UCSD-AML1 (cell line): ENCODE data around the gene PSME3.
"Not testable (repeated sequence)": the region's sequence is repeated elsewhere in the genome, so short reads cannot be mapped to it uniquely, and the experiment has no call there.

Experiments used
- DNase-seq: peaks from one replicate; lab custom pipeline; 2025; ENCODE audit not compliant: unreplicated experiment; lab: John Stamatoyannopoulos, UW

Gene PSME3

DNA sequence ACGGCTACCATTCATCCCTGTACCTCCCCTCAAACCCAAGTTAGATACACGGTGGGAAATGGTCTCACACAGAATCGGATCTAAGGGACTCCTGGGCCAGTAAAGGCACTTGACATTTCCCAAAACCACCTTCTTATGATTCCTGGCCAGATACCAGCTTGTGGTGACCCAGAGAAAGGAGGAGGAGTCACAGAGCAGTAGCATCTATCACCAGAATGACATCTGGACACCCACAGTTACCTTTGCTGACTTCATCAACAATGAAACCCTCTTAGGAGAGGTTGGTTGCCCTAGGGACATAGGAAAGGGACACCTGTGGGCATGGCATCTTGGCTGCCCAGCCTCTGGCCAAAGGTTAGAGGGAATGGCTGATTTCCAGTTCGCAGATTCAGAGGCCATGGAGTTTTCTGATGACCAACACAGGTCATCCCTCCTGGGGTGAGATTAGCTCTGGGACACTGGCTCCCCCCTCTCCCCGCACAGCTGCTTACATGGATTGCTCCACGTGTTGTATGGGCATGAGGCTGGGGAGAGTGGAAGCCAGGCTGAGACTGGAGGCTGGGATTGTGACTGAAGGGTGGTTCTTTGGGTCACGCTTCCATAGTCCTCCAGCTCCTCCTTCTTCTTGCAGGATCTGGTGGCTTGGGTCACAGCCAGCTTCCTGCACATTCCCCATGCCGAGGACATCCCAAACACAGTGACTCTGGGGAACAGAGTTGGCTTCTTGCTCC is 16.4 kb downstream of the PSME3 start:
- DNase-seq, result no peak

DNA sequence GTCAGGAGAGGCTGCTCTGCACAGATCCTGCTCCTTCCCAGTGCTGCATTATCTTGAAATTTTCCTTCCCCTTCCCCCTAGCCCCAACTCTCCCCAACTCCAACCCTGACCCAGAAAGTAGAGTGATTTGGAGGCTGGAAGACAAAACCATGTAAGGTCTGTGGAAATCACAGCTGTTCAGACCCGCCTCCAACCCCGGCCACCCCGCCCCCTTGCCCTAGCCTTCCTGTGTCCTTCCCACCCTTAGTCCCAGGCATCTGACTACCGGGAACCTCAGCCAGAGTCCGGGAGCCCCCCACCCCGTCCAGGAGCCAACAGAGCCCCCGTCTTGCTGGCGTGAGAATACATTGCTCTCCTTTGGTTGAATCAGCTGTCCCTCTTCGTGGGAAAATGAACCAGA is 17.8 kb downstream of the PSME3 start, which contains the start of gene AOC3:
TSS of gene AOC3 (plus strand) at position 246 of the 400 bp plus-strand sequence. CDS start at position 391, 145 bp downstream.
- DNase-seq, result no peak

DNA sequence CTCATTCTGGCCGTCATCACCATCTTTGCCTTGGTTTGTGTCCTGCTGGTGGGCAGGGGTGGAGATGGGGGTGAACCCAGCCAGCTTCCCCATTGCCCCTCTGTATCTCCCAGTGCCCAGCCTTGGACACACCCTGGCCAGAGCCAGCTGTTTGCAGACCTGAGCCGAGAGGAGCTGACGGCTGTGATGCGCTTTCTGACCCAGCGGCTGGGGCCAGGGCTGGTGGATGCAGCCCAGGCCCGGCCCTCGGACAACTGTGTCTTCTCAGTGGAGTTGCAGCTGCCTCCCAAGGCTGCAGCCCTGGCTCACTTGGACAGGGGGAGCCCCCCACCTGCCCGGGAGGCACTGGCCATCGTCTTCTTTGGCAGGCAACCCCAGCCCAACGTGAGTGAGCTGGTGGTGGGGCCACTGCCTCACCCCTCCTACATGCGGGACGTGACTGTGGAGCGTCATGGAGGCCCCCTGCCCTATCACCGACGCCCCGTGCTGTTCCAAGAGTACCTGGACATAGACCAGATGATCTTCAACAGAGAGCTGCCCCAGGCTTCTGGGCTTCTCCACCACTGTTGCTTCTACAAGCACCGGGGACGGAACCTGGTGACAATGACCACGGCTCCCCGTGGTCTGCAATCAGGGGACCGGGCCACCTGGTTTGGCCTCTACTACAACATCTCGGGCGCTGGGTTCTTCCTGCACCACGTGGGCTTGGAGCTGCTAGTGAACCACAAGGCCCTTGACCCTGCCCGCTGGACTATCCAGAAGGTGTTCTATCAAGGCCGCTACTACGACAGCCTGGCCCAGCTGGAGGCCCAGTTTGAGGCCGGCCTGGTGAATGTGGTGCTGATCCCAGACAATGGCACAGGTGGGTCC is 18.4 kb downstream of the PSME3 start:
- not testable (repeated sequence) for DNase-seq

DNA sequence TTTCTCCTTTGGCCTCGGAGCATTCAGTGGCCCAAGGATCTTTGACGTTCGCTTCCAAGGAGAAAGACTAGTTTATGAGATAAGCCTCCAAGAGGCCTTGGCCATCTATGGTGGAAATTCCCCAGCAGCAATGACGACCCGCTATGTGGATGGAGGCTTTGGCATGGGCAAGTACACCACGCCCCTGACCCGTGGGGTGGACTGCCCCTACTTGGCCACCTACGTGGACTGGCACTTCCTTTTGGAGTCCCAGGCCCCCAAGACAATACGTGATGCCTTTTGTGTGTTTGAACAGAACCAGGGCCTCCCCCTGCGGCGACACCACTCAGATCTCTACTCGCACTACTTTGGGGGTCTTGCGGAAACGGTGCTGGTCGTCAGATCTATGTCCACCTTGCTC is 19.2 kb downstream of the PSME3 start:
- no peak for DNase-seq

DNA sequence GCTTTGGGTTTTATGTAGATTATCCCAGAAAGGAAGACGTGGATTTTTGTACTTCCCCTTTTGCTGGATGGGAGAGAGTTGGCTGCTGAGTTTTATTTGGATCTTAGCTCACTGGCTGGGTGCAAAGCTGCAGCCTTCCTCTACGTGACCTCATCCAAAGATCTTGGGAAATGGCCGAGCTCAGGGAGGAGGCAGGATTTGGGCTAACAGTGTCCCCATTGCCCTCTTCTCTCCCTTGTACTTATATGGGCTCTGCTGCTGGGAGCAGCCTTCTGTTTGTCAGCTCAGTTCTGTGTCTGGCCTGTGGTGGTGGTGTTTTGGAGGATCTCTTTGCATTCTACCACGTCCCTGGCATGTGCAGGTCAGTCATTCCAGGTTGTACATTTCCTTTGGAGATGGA is 19.8 kb downstream of the PSME3 start:
- DNase-seq, result no peak

DNA sequence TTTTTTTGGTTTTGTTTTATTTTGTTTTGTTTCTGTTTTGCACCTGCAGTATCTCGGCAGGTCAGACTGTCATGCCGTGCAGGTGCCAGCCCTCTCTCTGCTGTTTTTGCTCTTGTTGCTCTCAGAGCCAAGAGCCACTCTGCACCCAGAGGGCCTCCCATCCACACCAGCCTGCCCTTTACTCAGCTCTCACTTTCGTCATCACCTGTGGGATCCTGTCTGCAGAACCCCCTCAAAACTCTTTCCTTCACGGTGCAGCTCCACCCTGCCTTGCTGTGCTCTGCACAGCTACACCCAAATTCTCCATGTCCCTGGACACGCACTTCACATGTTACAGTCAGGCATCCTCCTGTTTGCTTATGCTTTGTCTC is 20.4 kb downstream of the PSME3 start:
- DNase-seq, result no peak

DNA sequence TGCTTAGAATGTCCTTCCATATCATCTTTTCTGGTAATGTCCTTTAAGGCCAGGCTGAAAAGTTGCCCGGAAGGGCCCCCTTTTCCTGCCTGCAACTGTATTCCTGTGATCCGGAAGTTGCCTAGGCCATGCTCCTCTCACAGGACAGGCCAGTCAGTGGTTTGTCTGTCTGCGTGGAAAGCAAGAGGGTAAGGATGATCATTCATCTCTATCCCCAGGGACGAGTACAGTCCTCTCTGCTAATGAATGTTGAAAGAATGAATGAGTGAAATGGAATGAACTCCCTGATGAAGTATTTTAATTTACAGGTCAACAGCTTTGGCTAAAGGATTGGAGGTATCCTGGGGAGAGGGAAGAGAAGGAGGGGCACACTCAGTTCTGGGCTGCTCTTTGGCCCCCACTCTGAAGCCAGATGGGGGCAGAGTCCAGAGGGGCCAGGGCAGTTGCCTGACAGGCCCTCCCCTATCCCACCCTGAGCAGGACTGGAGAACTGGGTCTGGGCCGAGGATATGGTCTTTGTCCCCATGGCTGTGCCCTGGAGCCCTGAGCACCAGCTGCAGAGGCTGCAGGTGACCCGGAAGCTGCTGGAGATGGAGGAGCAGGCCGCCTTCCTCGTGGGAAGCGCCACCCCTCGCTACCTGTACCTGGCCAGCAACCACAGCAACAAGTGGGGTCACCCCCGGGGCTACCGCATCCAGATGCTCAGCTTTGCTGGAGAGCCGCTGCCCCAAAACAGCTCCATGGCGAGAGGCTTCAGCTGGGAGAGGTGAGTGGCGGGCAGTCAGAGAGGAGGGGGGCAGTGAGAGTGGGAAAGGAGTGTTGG is 21.0 kb downstream of the PSME3 start:
- no peak for DNase-seq

DNA sequence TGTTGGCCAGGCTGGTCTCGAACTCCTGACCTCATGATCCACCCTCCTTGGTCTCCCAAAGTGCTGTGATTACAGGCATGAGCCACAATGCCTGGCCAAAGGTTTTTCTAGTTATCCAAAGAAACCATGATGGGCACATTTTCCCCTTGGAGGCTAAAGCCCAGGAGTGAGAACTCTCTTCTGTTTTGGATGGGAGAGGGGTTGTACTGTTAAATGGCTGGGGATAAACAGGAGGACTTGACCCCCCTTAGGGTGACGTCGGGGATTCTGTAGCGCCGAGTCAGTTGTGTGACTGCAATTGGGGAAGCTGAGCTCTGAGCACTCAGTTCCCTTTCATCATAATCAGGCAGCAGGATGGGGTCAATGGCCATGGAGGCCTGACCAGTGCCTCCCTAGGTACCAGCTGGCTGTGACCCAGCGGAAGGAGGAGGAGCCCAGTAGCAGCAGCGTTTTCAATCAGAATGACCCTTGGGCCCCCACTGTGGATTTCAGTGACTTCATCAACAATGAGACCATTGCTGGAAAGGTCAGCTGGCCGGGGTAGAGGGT is 21.9 kb downstream of the PSME3 start:
- no peak for DNase-seq

DNA sequence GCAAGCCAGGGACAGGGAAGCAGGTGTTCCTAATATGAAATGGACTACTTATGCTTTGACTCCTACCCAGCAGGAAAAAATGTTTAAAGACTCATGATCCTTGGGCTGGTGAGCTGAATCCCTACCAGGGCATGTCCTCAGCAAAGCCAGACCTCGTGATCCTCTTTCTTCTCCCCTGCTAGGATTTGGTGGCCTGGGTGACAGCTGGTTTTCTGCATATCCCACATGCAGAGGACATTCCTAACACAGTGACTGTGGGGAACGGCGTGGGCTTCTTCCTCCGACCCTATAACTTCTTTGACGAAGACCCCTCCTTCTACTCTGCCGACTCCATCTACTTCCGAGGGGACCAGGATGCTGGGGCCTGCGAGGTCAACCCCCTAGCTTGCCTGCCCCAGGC is 22.9 kb downstream of the PSME3 start:
- DNase-seq, result not testable (repeated sequence)

DNA sequence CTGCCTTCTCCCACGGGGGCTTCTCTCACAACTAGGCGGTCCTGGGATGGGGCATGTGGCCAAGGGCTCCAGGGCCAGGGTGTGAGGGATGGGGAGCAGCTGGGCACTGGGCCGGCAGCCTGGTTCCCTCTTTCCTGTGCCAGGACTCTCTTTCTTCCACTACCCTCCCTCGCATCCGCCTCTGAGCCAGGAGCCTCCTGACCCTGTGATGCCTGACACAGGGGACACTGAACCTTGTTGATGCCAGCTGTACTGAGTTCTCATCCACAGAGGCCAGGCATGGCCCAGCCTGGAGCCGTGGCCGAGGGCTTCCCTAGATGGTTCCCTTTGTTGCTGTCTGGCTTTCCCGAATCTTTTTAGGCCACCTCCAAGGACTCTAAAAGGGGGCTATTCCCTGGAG is 23.3 kb downstream of the PSME3 start:
- not testable (repeated sequence) for DNase-seq

DNA sequence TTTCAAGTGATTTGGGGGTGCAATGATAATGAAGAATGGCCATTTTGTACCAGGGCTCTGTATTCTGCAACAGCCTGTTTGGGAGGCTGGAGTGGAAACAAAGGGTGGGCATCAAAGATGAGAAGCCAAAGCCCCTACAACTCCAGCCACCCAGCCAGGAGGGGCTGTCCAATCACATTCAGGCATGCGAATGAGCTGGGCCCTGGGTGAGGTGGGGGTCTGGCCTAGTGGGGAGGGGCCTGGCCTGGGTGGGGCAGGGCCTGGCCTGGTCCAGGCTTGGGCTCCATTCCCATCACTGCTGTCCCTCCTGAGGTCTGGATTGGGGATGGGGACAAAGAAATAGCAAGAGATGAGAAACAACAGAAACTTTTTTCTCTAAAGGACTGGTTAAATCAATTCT is 24.2 kb downstream of the PSME3 start:
- no peak for DNase-seq

DNA sequence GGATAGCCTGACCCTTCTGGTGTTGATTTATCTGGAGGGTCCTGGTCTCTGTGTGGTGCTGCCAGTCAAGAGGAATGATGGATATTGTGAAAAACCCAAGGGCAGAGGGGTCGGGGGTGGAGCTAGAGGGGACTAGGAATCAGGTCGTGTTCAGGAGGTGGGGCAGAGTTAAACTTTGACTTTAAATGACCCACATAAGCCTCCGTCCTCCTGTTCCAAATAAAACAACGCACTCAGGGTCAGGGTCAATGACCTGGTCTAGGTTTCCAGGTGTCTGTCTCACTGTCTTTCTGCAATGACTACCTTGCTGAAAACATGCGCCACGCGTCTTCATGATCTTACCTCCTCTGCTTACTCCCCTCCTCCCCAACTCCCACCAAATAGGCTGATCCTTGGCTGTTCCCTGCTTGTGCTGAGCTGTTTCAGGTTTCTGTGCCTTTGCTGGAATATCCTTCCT is 32.5 kb downstream of the PSME3 start:
- no peak for DNase-seq

DNA sequence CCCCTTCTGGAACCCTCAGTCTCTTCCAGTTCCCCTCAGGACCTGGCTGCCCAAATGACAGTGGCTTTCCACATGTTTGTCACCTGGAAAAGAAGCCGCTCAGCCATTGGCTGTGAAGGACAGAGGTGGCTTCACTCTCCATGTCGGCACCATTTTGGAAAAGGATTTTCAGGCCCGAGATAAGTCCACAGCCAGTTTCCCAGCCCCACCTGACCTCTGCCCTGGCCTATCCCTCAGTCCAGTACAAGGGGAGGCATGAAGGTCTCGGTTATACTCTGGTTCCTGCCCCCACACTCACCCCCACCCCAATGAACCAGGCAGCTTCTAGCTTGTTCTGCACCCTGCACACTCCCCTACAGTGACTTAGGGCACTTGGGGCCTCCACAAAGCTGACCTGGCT is 33.0 kb downstream of the PSME3 start:
- DNase-seq, result no peak

DNA sequence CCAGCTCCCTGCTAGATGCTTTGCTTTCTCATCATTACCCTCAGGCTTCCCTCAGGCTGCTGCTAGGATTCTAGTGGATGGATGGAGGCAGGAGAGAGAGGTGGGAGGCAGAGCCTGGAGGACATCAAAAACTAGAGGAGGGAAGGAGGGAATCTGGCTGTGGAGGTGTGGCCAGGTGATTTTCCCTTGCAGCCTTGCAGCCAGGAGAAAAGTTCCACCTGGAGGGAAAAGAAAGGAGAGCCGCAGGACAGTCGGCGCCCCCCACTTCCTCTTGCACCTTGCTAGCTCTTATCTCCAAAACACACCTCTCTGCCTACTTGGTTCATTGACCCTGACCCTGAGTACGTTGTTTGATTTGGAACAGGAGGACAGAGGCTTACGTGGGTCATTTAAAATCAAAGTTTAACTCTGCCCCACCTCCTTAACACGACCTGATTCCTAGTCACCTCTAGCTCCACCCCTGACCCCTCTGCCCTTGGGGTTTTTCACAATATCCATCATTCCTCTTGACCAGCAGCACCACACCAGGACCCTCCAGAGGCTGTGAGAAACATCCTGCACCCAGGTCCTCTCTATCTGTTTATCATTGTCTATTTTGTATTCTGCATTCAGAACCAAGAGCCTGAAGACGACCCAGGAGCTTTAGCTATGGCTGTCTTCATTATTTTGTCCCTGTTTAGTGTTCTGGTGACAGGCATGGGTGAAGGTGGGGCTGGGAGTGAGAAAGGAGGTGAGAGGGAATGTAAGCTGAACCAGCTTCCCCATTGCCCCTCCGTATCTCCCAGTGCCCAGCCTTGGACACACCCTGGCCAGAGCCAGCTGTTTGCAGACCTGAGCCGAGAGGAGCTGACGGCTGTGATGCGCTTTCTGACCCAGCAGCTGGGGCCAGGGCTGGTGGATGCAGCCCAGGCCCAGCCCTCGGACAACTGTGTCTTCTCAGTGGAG is 33.7 kb downstream of the PSME3 start:
- DNase-seq, result no peak

DNA sequence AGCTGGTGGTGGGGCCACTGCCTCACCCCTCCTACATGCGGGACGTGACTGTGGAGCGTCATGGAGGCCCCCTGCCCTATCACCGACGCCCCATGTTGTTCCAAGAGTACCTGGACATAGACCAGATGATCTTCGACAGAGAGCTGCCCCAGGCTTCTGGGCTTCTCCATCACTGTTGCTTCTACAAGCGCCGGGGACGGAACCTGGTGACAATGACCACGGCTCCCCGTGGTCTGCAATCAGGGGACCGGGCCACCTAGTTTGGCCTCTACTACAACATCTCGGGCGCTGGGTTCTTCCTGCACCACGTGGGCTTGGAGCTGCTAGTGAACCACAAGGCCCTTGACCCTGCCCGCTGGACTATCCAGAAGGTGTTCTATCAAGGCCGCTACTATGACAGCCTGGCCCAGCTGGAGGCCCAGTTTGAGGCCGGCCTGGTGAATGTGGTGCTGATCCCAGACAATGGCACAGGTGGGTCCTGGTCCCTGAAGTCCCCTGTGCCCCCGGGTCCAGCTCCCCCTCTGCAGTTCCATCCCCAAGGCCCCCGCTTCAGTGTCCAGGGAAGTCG is 34.6 kb downstream of the PSME3 start:
- not testable (repeated sequence) for DNase-seq

DNA sequence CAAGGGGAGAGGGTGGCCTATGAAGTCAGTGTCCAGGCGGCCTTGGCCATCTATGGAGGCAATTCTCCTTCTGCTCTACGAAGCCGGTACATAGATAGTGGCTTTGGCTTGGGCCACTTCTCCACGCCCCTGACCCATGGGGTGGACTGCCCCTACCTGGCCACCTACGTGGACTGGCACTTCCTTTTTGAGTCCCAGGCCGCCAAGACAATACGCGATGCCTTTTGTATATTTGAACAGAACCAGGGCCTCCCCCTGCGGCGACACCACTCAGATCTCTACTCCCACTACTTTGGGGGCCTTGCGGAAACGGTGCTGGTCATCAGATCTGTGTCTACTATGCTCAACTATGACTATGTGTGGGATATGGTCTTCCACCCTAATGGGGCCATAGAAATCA is 35.1 kb downstream of the PSME3 start:
- DNase-seq, result no peak

DNA sequence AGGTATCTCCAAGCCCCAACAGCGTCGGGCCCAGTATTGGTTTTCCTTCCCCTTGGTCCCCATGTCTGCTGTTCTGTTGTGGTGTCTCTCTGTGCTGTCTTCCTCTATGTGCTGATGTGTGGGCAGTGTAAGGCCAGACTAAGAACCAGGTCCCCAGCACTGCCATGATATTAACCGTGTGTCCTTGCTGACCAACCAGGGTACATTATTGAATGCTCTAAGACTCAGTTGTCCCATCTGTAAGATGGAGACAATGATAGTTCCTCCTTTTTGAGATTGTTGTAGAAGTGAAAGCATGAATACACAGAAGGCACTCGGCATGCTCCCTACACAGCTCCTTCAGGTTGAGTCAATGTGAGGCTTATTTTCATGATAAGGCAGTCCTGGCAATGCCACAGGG is 38.5 kb downstream of the PSME3 start:
- no peak for DNase-seq

DNA sequence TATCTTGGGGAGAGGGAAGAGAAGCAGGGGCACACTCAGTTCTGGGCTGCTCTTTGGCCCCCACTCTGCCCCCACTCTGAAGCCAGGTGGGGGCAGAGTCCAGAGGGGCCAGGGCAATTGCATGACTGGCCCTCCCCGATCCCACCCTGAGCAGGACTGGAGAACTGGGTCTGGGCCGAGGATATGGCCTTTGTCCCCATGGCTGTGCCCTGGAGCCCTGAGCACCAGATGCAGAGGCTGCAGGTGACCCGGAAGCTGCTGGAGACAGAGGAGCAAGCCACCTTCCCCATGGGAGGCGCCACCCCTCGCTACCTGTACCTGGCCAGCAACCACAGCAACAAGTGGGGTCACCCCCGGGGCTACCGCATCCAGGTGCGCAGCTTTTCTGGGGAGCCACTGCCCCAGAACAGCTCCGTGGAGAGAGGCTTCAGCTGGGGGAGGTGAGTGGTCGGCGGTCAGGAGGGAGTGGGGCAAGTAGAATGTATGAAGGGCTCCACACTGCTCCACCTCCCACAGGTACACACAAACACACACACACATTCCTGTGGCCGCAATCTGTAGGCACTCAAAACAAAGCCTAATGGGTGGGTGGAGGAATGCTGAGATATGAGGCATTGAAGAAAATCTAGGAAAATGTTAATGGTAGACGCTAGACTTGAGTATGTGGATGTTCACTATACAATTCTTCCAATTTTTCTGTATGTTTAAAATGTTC is 39.2 kb downstream of the PSME3 start:
- no peak for DNase-seq

DNA sequence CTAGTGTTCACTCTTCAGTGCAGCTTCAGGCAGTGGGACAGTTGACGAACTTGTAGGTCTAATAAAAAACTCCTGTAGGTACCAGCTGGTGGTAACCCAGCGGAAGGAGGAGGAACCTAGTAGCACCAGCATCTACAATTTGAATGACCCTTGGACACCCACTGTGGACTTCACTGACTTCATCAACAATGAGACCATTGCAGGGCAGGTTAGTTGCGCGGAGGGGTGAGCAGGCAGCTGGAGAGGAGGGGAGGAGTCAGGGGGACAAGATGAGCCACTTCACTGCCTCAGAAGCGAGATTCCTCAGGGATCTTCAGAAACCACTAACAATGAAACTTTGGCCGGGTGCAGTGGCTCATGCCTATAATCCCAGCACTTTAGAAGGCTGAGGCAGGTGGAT is 40.1 kb downstream of the PSME3 start:
- no peak for DNase-seq
